ENCODE results near the gene LRRC17.

GRCh38 chr7:102978284-102978683, 65.5 kb downstream of the LRRC17 start:
- TF ChIP-seq ZNF184 (tag by site-specific recombination; IDR thresholded peaks at IDR 0.05): no peak
- no peak for TF ChIP-seq ZNF366 (tag by site-specific recombination; conservative IDR thresholded peaks at IDR 0.05)
- TF ChIP-seq, protein P1, sequence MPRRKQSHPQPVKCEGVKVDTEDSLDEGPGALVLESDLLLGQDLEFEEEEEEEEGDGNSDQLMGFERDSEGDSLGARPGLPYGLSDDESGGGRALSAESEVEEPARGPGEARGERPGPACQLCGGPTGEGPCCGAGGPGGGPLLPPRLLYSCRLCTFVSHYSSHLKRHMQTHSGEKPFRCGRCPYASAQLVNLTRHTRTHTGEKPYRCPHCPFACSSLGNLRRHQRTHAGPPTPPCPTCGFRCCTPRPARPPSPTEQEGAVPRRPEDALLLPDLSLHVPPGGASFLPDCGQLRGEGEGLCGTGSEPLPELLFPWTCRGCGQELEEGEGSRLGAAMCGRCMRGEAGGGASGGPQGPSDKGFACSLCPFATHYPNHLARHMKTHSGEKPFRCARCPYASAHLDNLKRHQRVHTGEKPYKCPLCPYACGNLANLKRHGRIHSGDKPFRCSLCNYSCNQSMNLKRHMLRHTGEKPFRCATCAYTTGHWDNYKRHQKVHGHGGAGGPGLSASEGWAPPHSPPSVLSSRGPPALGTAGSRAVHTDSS (tag by site-specific recombination; IDR thresholded peaks at IDR 0.05): no peak
- no peak for TF ChIP-seq ELK4 (IDR thresholded peaks at IDR 0.05; ENCODE audit: borderline replicate concordance, low read depth, low read length)
- no peak for TF ChIP-seq CTCF (tag by site-specific recombination; IDR thresholded peaks at IDR 0.05)
- no peak for TF ChIP-seq PRDM6 (tag by site-specific recombination; IDR thresholded peaks at IDR 0.05)
- TF ChIP-seq YY1 (tag by site-specific recombination; IDR thresholded peaks at IDR 0.05): no peak
- no peak for TF ChIP-seq ZNF133 (tag by site-specific recombination; IDR thresholded peaks at IDR 0.05)
- TF ChIP-seq, protein P2, sequence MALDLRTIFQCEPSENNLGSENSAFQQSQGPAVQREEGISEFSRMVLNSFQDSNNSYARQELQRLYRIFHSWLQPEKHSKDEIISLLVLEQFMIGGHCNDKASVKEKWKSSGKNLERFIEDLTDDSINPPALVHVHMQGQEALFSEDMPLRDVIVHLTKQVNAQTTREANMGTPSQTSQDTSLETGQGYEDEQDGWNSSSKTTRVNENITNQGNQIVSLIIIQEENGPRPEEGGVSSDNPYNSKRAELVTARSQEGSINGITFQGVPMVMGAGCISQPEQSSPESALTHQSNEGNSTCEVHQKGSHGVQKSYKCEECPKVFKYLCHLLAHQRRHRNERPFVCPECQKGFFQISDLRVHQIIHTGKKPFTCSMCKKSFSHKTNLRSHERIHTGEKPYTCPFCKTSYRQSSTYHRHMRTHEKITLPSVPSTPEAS (tag by site-specific recombination; IDR thresholded peaks at IDR 0.05): no peak
- TF ChIP-seq ZBTB48 (tag by site-specific recombination; IDR thresholded peaks at IDR 0.05): no peak
- no peak for TF ChIP-seq MEIS1 (CRISPR knock-in tag; IDR thresholded peaks at IDR 0.05; ENCODE audit: borderline replicate concordance)

Data from HEK293 (cell line).